HK-2 (cell line): ENCODE data around the gene OR9A4.
"Not testable (repeated sequence)": the region's sequence is repeated elsewhere in the genome, so short reads cannot be mapped to it uniquely, and the experiment has no call there.

Source experiments
- DNase-seq: peaks from one replicate; pipeline ENCODE4 v3.0.0-alpha.2; 2018; ENCODE audit not compliant: unreplicated experiment

The OR9A4 gene

GRCh38 chr7:141916099-141916498, at the start of gene OR9A4:
OR9A4 (plus strand) TSS chr7:141916399; CDS start chr7:141918876, 2,477 bp downstream.
- DNase-seq, result no peak

- no peak for DNase-seq
These were observed 49.2 kb upstream of the OR9A4 start for GRCh38 chr7:141866974-141867373.

- no peak for DNase-seq
These were observed 43.3 kb upstream of the OR9A4 start for GRCh38 chr7:141872931-141873330.

- DNase-seq, result no peak
These were observed 41.4 kb upstream of the OR9A4 start for GRCh38 chr7:141874787-141875186.

GRCh38 chr7:141875453-141875852, 40.7 kb upstream of the OR9A4 start:
- no peak for DNase-seq

GRCh38 chr7:141876371-141876770, 39.8 kb upstream of the OR9A4 start:
- DNase-seq, result no peak

- DNase-seq, result no peak
These were observed 38.8 kb upstream of the OR9A4 start for GRCh38 chr7:141877365-141877764.

GRCh38 chr7:141880960-141881359, 35.2 kb upstream of the OR9A4 start:
- DNase-seq, result no peak

GRCh38 chr7:141884539-141885225, 31.5 kb upstream of the OR9A4 start:
- no peak for DNase-seq

GRCh38 chr7:141889321-141889720, 26.9 kb upstream of the OR9A4 start:
- no peak for DNase-seq

- no peak for DNase-seq
These were observed 24.9 kb upstream of the OR9A4 start for GRCh38 chr7:141891336-141891735.

GRCh38 chr7:141899366-141899765, 16.8 kb upstream of the OR9A4 start:
- not testable (repeated sequence) for DNase-seq

GRCh38 chr7:141906285-141906684, 9.9 kb upstream of the OR9A4 start:
- no peak for DNase-seq

GRCh38 chr7:141911391-141911790, 4.8 kb upstream of the OR9A4 start:
- no peak for DNase-seq

GRCh38 chr7:141915565-141915964, 634 bp upstream of the OR9A4 start:
- DNase-seq, result no peak

- DNase-seq, result no peak
These were observed 4.1 kb downstream of the OR9A4 start for GRCh38 chr7:141920281-141920680.

- no peak for DNase-seq
These were observed 12.1 kb downstream of the OR9A4 start for GRCh38 chr7:141928146-141928844.

GRCh38 chr7:141928845-141929195, 12.6 kb downstream of the OR9A4 start:
- DNase-seq, result no peak

- DNase-seq, result no peak
These were observed 14.0 kb downstream of the OR9A4 start for GRCh38 chr7:141930211-141930610.

GRCh38 chr7:141941075-141941474, 24.9 kb downstream of the OR9A4 start:
- DNase-seq, result no peak

- no peak for DNase-seq
These were observed 27.6 kb downstream of the OR9A4 start for GRCh38 chr7:141943846-141944245.

- no peak for DNase-seq
These were observed 28.6 kb downstream of the OR9A4 start for GRCh38 chr7:141944811-141945210.

GRCh38 chr7:141945356-141945755, 29.2 kb downstream of the OR9A4 start:
- no peak for DNase-seq

- no peak for DNase-seq
These were observed 30.6 kb downstream of the OR9A4 start, which contains the start of gene CLEC5A for GRCh38 chr7:141946796-141947195. CLEC5A (minus strand) TSS chr7:141946974; CDS start chr7:141946292, 682 bp downstream.
